Ovary (tissue), 9 donors: ENCODE results near the gene BUD13. TPM values are rescaled to one million over a fixed set of nuclear protein-coding genes. Genes with fewer than 3 reads are reported as not detected.
"Not testable (repeated sequence)": the region's sequence is repeated elsewhere in the genome, so short reads cannot be mapped to it uniquely, and the experiment has no call there.

ENCODE experiments used
- DNase-seq, 5 donors: peaks; one replicate each; pipeline ENCODE4 v3.0.0-alpha.2; 2019 to 2020
- H3K27ac ChIP-seq, 2 donors: fragments of 200-600 bp; one replicate each; pipeline versions ENCODE4 v1.5.1 to v1.8.0; 2019 to 2022
- H3K27me3 ChIP-seq: fragments of 200-600 bp; one replicate; pipeline ENCODE4 v1.8.0; 2022
- H3K36me3 ChIP-seq: fragments of 200-600 bp; sonication (generic); one replicate; pipeline ENCODE4 v1.5.1; 2019
- H3K4me1 ChIP-seq: one replicate; pipeline ENCODE4 v1.8.1; 2013; ENCODE audit warnings: mild to moderate bottlenecking, moderate library complexity; ENCODE audit not compliant: insufficient read depth
- H3K4me3 ChIP-seq: fragments of 200-600 bp; sonication (generic); one replicate; pipeline ENCODE4 v1.5.1; 2017
- H3K9me3 ChIP-seq, 2 donors: fragments of 200-600 bp in 1 of 2; sonication (generic) in 1 of 2; one replicate each; pipeline versions ENCODE4 v1.5.1 to v1.8.1; 2013 to 2019; ENCODE audit warnings: mild to moderate bottlenecking in 1 of 2, moderate library complexity in 1 of 2
- EP300 ChIP-seq: sonication (generic); formaldehyde crosslinking; IDR thresholded peaks from one replicate; pipeline ENCODE4 v1.6.1; 2017; ENCODE audit warnings: antibody characterized with exemption
- POLR2A ChIP-seq: fragments of 450-650 bp; IDR thresholded peaks from one replicate; pipeline ENCODE4 v1.6.1; 2017; ENCODE audit warnings: antibody characterized with exemption, mild to moderate bottlenecking, moderate library complexity
- WGBS, 3 donors: extraction: QIAGEN DNeasy Blood & Tissue Kit in 1 of 3; methylation state at CpG; one replicate each; pipeline versions ENCODE4 v1.1.5 to v1.1.7; 2013 to 2017; 5-methylcytosine and 5-hydroxymethylcytosine counted together
- intact Hi-C, 4 donors: fragments of 100-400 bp; cut with DNase I; formaldehyde crosslinking; loops; one replicate each; pipeline versions ENCODE4 v1.11.0 to v1.15.1; 2022 to 2023
- polyA plus RNA-seq, 2 donors: library from polyadenylated mRNA; stranded (reverse); fragments of 200-250 nt in 1 of 2; fragments of 350-450 nt in 1 of 2; fragmentation: Illumina TruSeq in 1 of 2; extraction: RNeasy Lipid Tissue Mini Kit (QIAGEN cat#74804) in 1 of 2; gene quantifications; one replicate each; pipeline ENCODE4 v1.2.3, GENCODE V29; 2013 to 2014
- total RNA-seq, 7 donors: library from RNA; depleted of rRNA in 2 of 7; stranded (reverse); fragments of >200 nt in 2 of 7; fragmentation: NEBNext Ultra II Directional in 3 of 7; extraction: Animal tissue kit (Norgen Biotek cat#: 25700) in 3 of 7; gene quantifications; one replicate each; pipeline versions ENCODE4 v1.1.0 to v1.2.4, GENCODE V29; 2016 to 2023
- TF ChIP-seq, protein P1 (sequence below), 3 donors: fragments of 450-650 bp in 2 of 3; fragments of 200-600 bp in 1 of 3; IDR thresholded peaks; one replicate each; pipeline versions ENCODE4 v1.5.1 to v1.8.0; 2016 to 2022; ENCODE audit warnings: antibody characterized with exemption in 3 of 3, mild to moderate bottlenecking in 1 of 3
- donor health status: DM: no; HTN: no; CAD: no; lungs with moderate emphysema.
- donor health status: DM: no; HTN: no; CAD: no.
- donor health status: Bipolar disorder and iron deficiency.
- donor health status: DM: yes; HTN: yes; CAD: no.
- donor health status: DM: no; HTN: no; CAD: no.
- donor health status: DM: yes; HTN: yes; CAD: no.

BUD13 gene
- total and polyA plus RNA-seq, 9 donors, result 14.3 to 25.0 (median 17.0) TPM

DNA sequence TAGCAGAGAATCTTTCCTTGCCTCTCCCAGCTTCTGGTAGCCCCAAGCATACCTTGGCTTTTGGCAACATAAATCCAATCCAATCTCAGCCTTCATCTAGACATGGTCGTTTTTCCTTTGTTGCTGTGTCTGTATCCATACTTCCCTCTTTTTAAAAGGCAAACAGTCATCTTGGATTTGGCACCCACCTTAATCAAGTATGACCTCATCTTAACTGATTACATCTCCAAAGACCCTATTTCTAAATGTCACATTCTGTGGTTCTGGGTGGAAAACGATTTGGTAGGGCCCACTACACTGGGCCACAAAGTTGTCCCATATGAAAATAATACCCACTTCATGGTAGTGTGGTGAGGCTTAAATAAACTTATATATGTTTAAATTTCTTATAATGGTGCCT is 852 bp downstream of the BUD13 start:
- H3K4me3 ChIP-seq, result peak overlapping the region; percentile 83
- H3K27me3 ChIP-seq, result no peaks in the 10 kb centered on the region
- no peak for TF ChIP-seq POLR2A
- TF ChIP-seq, protein P1, sequence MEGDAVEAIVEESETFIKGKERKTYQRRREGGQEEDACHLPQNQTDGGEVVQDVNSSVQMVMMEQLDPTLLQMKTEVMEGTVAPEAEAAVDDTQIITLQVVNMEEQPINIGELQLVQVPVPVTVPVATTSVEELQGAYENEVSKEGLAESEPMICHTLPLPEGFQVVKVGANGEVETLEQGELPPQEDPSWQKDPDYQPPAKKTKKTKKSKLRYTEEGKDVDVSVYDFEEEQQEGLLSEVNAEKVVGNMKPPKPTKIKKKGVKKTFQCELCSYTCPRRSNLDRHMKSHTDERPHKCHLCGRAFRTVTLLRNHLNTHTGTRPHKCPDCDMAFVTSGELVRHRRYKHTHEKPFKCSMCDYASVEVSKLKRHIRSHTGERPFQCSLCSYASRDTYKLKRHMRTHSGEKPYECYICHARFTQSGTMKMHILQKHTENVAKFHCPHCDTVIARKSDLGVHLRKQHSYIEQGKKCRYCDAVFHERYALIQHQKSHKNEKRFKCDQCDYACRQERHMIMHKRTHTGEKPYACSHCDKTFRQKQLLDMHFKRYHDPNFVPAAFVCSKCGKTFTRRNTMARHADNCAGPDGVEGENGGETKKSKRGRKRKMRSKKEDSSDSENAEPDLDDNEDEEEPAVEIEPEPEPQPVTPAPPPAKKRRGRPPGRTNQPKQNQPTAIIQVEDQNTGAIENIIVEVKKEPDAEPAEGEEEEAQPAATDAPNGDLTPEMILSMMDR (IDR thresholded peaks at IDR 0.05), result no peak
- TF ChIP-seq EP300, result no peak
- DNase-seq, result no peak
- no peaks in the 10 kb centered on the region for H3K36me3 ChIP-seq
- peaks cover 3% of the 10 kb centered on the region for H3K4me1 ChIP-seq
- intact Hi-C loops, result no loop called here
- no peak overlapping the region for H3K27ac ChIP-seq
- H3K9me3 ChIP-seq, result no peaks in the 10 kb centered on the region
- 2 to 6% (median 5%) methylated on average over 2 of the region's 2 CpGs for WGBS, 3 donors

DNA sequence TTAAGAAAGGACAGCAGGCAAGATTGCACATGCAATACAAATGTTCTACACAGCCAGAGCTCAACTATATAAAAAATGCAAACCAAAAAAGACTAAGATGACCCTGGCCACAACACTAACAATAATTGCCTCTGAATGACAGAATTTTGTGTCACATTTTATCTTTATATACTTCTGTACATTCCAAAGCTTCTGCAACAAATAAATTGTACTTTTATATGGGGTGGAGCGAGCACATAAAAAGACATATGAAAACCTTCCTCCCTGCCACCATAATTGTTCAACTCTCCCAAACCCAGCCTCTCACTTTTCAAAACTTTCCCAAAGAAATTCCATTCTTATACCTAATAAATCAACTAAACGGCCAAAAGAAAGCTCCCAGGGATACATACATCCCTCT is 10.7 kb downstream of the BUD13 start:
- DNase-seq, result no peak
- intact Hi-C loops, result no loop called here
- H3K4me1 ChIP-seq, result no peaks in the 10 kb centered on the region
- H3K27me3 ChIP-seq, result no peaks in the 10 kb centered on the region
- TF ChIP-seq POLR2A (no peak), EP300 (no peak)
- TF ChIP-seq, protein P1 (IDR thresholded peaks at IDR 0.05), result no peak
- no peak overlapping the region for H3K27ac ChIP-seq
- H3K4me3 ChIP-seq, result no peak overlapping the region
- WGBS, 3 donors, result 77 to 80% (median 79%) methylated on average over 2 of the region's 2 CpGs
- no peaks in the 10 kb centered on the region for H3K9me3 ChIP-seq
- H3K36me3 ChIP-seq, result no peaks in the 10 kb centered on the region

DNA sequence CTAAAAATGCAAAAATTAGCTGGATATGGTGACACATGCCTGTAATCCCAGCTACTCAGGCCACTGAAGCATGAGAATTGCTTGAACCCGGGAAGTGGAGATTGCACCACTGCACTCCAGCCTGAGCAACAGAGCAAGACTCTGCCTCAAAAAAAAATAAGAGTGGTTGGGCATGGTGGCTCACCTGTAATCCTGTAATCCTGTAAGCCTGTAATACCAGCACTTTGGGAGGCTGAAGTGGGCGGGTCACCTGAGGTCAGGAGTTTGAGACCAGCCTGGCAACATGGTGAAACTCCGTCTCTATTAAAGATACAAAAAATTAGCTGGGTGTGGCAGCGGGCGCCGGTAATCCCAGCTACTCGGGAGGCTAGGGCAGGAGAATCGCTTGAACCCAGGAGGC is 16.7 kb downstream of the BUD13 start:
- 89 to 96% (median 91%) methylated on average over 8 of the region's 8 CpGs for WGBS, 3 donors
- DNase-seq, H3K36me3 ChIP-seq, H3K27me3 ChIP-seq, H3K9me3 ChIP-seq, intact Hi-C loops, H3K4me3 ChIP-seq, H3K27ac ChIP-seq, H3K4me1 ChIP-seq: not testable (repeated sequence)

DNA sequence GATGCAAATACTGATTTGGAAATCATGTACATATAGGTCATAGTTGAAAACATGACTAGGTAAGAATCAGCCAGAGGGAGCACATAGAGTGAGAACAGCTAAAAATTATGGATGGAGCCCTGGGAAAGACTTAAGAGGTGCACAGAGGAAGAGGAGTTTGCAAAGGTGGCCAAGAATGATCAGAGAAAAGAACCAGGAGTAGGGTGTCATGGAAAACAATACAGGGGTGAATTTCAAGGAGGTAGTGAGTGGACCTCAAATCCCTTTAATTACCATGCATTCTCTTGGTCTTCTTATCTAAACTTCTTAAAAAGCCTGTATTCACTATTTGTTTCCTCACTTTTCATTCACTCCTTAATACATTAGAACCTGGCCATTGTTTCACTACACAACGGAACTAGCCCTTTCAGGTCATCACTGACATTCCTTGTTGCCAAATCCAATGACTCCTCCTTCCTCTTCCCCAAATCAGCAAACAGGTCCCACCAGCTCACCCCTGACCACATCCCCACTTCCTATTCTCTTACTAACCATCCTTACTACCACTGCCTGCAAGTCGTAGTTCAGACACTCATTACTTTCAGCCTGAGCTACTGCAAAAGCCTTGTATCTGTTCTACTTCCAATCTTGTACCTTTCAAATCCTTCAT is 22.6 kb downstream of the BUD13 start:
- WGBS, 3 donors, result 92 to 96% (median 95%) methylated on average over 2 of the region's 2 CpGs
- no peak for DNase-seq
- intact Hi-C loops, result no loop called here

DNA sequence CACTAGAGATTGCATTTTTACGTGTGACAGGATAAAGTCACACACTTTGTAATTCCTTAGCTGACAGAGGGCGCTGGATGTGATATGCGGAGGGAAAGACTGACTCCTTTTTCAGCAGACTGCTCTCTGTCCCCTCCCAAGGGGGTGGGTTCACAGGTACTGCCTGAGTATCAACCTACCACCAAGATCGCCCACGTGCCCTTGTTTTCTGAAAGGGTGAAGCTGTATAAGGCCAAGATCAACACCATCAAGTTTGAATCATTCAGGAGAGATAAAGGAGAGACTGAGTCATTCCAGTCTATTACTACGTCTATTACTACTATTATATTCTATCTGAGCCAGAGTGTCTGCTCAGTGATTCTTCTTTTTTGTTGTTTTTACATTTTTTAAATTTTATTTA is 30.7 kb downstream of the BUD13 start:
- no peak overlapping the region for H3K4me3 ChIP-seq
- TF ChIP-seq, protein P1 (IDR thresholded peaks at IDR 0.05), result no peak
- no peak for TF ChIP-seq POLR2A
- TF ChIP-seq EP300, result no peak
- 33 to 49% (median 36%) methylated on average over 6 of the region's 6 CpGs for WGBS, 3 donors
- H3K27me3 ChIP-seq, result no peaks in the 10 kb centered on the region
- DNase-seq, result no peak
- H3K27ac ChIP-seq, result no peak overlapping the region
- H3K9me3 ChIP-seq, result no peaks in the 10 kb centered on the region
- H3K4me1 ChIP-seq, result peaks cover 8% of the 10 kb centered on the region
- H3K36me3 ChIP-seq, result no peaks in the 10 kb centered on the region
- intact Hi-C loops, result no loop called here

More for the DNA sequence above, 22.6 kb downstream of the BUD13 start:
- no peak overlapping the region for H3K4me3 ChIP-seq
- H3K27ac ChIP-seq, result no peak overlapping the region
- no peaks in the 10 kb centered on the region for H3K27me3 ChIP-seq
- no peaks in the 10 kb centered on the region for H3K4me1 ChIP-seq
- no peaks in the 10 kb centered on the region for H3K9me3 ChIP-seq
- TF ChIP-seq POLR2A, result no peak
- TF ChIP-seq, protein P1 (IDR thresholded peaks at IDR 0.05), result no peak
- no peak for TF ChIP-seq EP300
- H3K36me3 ChIP-seq, result no peaks in the 10 kb centered on the region
